Measurements from ENCODE around the gene LMX1B. TPM values are rescaled to one million over a fixed set of nuclear protein-coding genes. Genes with fewer than 3 reads are reported as not detected.

The LMX1B gene
- total RNA-seq, 2 donors from 2014 or later, result not detected

DNA sequence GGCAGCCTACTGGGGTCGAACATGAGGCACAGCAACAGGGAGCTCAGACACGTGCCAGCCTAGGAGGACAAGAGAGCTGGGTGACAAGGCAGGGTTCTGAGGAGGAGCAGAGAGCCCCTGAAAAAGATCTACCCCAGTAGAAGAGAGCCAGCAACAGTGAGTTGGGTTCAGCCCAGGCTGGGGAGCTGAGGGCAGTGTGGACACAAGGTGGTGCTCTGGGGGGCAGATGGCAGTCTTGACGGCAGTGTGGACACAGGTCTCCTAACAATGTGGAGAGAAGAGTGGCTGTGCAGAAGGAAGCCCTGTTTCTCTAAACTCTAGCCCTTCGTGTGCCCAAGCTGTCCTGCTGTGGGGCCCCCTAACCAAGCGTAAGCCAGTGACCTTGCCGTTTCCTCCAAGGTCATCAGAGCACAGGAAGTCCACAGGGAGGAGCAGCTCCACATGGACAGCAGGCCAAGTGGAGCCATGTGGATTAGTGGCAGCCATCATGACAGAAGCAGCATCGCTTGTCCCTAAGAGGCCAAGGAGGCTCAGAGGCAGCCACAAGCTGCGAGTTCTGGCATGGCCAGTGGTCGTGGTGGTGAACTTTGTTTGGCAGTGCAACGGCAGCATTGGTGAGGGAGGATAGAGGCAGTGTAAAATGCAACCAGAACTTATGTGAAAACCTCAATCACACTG, 25.1 kb upstream of the LMX1B start:
- Mint-ChIP-seq H3K4me3 (no peak overlapping the region), H3K36me3 (no peaks in the 10 kb centered on the region), H3K27me3 (peaks cover 40 to 44% of the 10 kb centered on the region in 2 donors), H3K9me3 (no peaks in the 10 kb centered on the region), H3K27ac (no peak overlapping the region), H3K4me1 (ENCODE audit: low read depth in 2 of 2) (no peaks in the 10 kb centered on the region)
- no peak for DNase-seq (ENCODE audit: low spot score)
- no peak for ATAC-seq

DNA sequence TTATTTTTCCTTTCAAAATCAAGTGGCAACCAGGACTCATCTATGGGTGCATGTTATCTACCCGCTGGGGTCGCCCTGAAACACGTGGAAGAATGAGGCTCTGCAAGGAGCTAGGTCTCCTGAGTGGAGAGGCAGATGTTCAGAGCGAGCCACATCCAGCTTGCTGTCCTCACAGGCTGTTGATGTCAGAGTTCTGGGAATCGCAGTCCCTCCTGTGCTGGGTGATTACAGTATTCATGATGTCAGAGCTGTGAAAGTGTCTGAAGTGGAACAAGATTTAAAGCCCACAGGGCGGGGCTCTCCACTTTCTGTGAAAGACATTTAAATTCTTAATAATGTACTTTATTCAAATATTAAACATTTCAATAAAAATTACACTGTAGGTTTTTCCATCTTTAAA, 24.4 kb upstream of the LMX1B start:
- Mint-ChIP-seq H3K27ac (no peak overlapping the region), H3K9me3 (no peaks in the 10 kb centered on the region), H3K4me3 (no peak overlapping the region), H3K36me3 (no peaks in the 10 kb centered on the region), H3K4me1 (ENCODE audit: low read depth in 2 of 2) (no peaks in the 10 kb centered on the region), H3K27me3 (peaks cover 47 to 48% of the 10 kb centered on the region in 2 donors)
- DNase-seq (ENCODE audit: low spot score) (no peak), ATAC-seq (no peak)

DNA sequence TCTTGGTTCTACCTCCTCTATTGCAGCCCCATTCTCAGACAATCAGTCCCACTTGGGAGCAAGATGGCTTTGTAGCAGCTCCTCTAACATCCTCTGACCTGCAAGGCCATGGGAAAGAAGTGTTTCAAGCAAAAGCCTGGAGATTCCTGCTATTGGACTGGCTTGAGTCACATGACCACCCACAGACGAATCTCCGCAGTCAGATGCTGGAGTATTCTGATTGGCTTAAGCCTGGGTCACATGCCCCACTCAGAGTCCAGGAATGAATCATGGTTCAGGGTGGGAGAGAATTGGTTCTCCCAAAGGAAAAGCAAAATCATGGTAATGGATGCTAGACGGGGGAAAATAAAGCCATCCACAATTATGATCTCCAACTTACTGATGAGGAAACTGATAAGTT, 22.6 kb upstream of the LMX1B start:
- H3K4me3 Mint-ChIP-seq, result no peak overlapping the region
- H3K9me3 Mint-ChIP-seq, result no peaks in the 10 kb centered on the region
- DNase-seq (ENCODE audit: low spot score) (no peak), ATAC-seq (no peak)
- no peaks in the 10 kb centered on the region for H3K4me1 Mint-ChIP-seq (ENCODE audit: low read depth in 2 of 2)
- H3K27me3 Mint-ChIP-seq, result peaks cover 38 to 46% of the 10 kb centered on the region in 2 donors
- no peaks in the 10 kb centered on the region for H3K36me3 Mint-ChIP-seq
- no peak overlapping the region for H3K27ac Mint-ChIP-seq

DNA sequence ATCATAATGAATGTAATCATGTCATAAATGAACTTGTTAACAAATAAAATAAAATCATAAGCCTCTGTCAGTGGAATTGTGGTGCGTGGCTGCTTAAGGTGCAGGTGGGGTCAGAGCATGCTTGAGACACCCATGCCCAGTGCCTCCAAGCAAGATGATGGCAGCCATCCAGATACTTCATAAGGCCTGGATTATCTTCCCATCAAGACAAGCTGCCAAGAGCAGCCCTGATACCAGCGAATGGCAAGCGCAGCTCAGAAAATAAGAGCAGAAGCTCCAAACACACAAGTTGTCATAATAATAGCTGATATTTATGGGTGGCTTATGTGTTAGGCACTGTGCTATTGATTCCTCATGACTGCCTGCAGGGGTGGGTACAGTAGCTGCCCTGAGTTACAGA, 21.8 kb upstream of the LMX1B start:
- Mint-ChIP-seq H3K27me3 (peaks cover 33 to 42% of the 10 kb centered on the region in 2 donors), H3K9me3 (no peaks in the 10 kb centered on the region), H3K36me3 (no peaks in the 10 kb centered on the region), H3K4me1 (ENCODE audit: low read depth in 2 of 2) (no peaks in the 10 kb centered on the region), H3K4me3 (no peak overlapping the region), H3K27ac (no peak overlapping the region)
- DNase-seq (ENCODE audit: low spot score) (no peak), ATAC-seq (no peak)

DNA sequence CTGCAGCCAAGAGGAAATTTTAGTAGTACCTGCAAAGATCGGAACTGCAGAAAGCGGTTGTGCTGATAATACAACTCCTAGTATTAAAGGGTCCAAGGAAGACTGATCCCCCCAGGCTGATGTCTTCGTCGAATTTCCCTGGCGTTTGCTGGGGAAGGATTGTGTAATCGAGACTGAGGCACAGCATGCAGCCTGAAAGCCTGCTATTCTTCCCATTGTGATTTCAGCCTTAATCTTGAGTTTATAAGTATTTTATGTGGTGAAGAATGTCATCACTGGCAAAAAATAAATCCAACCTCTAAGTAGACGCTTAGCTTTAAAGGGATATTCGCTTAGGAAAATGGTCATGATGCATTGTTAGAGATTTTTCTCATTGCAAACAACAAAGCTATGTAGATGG, 21.3 kb upstream of the LMX1B start:
- Mint-ChIP-seq H3K4me3 (no peak overlapping the region), H3K36me3 (no peaks in the 10 kb centered on the region), H3K27ac (no peak overlapping the region), H3K4me1 (ENCODE audit: low read depth in 2 of 2) (no peaks in the 10 kb centered on the region), H3K9me3 (no peaks in the 10 kb centered on the region), H3K27me3 (peaks cover 35 to 46% of the 10 kb centered on the region in 2 donors)
- no peak for ATAC-seq
- no peak for DNase-seq (ENCODE audit: low spot score)

DNA sequence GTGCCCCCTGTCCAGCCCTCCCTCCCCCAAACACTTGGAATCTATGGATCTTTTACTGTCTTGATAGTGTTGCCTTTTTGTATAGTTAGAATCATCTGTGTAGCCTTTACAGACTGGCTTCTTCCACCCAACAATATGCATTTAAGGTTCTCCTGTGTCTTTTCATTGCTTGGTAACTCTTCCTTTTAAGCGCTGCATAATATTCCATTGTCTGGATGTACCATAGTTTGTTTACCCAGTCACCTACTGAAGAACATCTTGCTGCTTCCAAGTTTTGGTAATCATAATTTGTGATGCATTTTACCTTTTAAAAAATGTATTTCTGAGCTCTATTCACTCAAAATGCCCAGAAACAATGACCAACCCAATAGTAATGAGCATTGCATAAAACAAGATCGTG, 17.7 kb upstream of the LMX1B start:
- Mint-ChIP-seq H3K27ac (no peak overlapping the region), H3K9me3 (no peaks in the 10 kb centered on the region), H3K27me3 (peaks cover 36 to 64% of the 10 kb centered on the region in 2 donors), H3K4me1 (ENCODE audit: low read depth in 2 of 2) (no peaks in the 10 kb centered on the region), H3K4me3 (no peak overlapping the region), H3K36me3 (no peaks in the 10 kb centered on the region)
- ATAC-seq (no peak), DNase-seq (ENCODE audit: low spot score) (no peak)

DNA sequence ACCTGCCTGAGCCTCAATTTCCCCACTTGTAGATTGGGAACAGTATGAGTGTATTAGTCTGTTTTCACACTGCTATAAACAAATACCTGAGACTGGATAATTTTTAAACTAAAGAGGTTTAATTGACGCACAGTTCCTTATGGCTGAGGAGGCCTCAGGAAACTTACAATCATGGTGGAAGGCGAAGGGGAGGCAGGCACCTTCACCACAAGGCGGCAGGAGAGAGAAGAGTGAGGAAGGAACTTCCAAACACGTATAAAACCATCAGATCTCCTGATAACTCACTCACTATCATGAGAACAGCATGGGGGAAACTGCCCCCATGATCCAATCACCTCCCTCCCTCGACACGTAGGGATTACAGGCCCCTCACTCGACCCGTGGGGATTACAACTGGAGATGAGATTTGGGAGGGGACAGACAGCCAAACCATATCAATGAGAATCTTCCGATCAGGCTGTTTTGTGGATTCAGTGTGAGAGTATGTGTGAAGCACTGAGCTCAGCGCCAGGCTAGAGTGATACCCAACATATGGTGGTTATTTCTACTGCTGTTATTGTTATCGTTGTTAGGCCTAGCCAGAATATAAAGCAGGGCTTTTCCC, 14.6 kb upstream of the LMX1B start:
- H3K4me1 Mint-ChIP-seq (ENCODE audit: low read depth in 2 of 2), result no peaks in the 10 kb centered on the region
- H3K27ac Mint-ChIP-seq, result no peak overlapping the region
- H3K36me3 Mint-ChIP-seq, result no peaks in the 10 kb centered on the region
- H3K9me3 Mint-ChIP-seq, result no peaks in the 10 kb centered on the region
- H3K27me3 Mint-ChIP-seq, result peaks cover 32 to 58% of the 10 kb centered on the region in 2 donors
- DNase-seq (ENCODE audit: low spot score) (no peak), ATAC-seq (no peak)
- H3K4me3 Mint-ChIP-seq, result no peak overlapping the region

DNA sequence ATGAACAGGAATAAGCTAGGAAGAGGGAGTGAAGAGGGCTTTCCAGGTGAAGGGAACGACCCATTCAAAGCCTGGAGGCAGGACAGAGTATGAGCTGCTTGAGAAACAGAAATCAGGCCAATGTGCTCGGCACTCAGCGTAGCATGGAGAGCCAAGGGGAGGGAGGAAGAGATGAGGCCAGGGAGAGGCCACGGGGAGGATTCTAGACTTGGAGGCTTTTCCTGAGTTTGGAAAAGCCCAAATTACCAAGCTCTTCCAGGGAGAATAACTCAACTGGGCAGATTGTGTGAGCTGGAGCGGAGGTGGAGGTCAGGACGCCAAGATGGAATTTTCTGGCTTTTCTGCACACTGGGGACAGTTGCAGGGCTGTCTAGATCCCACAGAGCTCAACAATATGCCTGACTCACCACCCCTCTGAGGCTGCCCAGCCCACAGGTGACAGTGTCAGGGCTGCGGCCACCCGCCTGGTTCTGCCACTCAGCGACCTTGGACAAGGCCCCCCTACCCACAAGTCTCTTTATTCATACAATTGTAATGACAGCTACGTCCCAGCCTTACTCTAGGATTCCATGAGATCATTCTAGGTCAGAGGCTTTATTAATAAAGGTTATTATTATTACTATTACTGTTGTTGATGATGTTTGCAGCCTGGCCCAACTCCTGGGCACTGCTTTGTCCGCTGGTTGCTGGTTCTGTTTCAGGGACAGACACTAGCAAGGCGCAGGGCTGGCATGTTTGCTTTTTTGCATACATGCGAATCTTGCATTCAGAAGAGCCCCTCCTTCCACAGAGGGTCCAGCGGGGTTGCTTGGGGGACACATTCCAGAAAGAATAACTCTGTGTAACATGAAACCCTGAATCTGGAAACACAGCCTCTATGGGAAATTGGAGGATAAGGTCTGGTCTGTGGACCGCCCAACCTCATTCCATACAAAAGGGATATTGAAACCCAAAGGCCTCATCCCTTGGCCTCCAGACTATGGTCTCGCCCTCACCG, 9.4 kb upstream of the LMX1B start:
- Mint-ChIP-seq H3K36me3 (no peaks in the 10 kb centered on the region), H3K27me3 (peaks cover 35% of the 10 kb centered on the region in 2 donors), H3K4me3 (no peak overlapping the region), H3K4me1 (ENCODE audit: low read depth in 2 of 2) (no peaks in the 10 kb centered on the region), H3K9me3 (no peaks in the 10 kb centered on the region), H3K27ac (no peak overlapping the region)
- DNase-seq (ENCODE audit: low spot score), result no peak
- no peak for ATAC-seq

DNA sequence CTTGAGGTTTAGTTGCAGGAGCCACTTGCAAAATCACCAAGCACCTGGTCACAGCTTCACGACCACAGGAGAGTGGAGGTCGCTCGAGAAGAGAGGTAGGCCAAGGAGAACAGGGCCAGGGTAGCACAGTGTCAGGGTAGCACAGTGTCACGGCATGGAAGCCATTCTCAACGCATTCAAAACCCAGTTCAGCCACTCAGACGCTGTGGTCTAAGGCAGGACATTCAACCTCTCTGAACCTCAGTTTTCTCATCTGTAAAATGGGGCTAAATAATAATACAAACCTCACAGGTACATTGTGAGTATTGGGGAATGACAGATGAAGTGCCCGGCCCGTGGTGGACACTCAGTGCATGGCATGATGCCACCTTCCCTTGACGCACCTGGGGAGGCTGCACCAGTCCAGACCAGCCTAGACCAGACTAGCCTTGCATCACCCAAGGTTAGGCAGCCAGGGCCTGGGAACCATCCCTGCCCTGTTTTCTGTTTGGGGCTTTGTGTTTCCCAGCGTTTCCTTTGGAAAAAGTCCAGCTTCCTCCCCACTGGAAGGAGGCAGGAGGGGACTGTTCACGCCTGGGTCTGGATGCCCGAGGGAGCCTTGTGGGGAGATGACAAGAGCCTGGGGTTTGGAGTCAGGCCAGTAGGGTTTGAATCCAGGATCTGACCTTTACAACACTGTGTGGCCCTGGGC, 7.8 kb upstream of the LMX1B start:
- ATAC-seq (no peak), DNase-seq (ENCODE audit: low spot score) (no peak)
- H3K27ac Mint-ChIP-seq, result no peak overlapping the region
- no peaks in the 10 kb centered on the region for H3K4me1 Mint-ChIP-seq (ENCODE audit: low read depth in 2 of 2)
- peaks cover 27 to 32% of the 10 kb centered on the region in 2 donors for H3K27me3 Mint-ChIP-seq
- H3K9me3 Mint-ChIP-seq, result no peaks in the 10 kb centered on the region
- no peaks in the 10 kb centered on the region for H3K36me3 Mint-ChIP-seq
- H3K4me3 Mint-ChIP-seq, result no peak overlapping the region

DNA sequence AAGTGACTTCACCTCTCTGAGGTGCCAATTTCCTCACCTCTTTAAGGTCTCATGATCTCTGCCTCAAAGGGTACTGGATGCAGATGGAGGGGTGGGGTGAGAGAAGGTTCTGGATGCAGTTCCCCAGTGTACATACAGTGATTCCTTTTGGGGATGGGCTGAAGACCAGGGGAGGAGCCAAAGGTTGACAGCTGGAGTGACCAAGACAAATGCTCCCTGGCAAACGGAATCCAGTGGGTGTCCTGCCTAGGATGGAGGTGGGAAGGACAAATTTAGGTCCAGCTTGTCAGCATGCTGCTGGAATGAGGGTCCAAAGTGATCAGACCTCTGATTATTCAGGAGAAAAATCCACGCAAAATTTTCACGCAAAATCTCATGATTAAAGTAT, 7.3 kb upstream of the LMX1B start:
- no peak for ATAC-seq
- Mint-ChIP-seq H3K27ac (no peak overlapping the region), H3K36me3 (no peaks in the 10 kb centered on the region), H3K4me3 (no peak overlapping the region), H3K9me3 (no peaks in the 10 kb centered on the region), H3K4me1 (ENCODE audit: low read depth in 2 of 2) (peaks cover 4 to 5% of the 10 kb centered on the region in 2 donors), H3K27me3 (peaks cover 28 to 34% of the 10 kb centered on the region in 2 donors)
- no peak for DNase-seq (ENCODE audit: low spot score)

DNA sequence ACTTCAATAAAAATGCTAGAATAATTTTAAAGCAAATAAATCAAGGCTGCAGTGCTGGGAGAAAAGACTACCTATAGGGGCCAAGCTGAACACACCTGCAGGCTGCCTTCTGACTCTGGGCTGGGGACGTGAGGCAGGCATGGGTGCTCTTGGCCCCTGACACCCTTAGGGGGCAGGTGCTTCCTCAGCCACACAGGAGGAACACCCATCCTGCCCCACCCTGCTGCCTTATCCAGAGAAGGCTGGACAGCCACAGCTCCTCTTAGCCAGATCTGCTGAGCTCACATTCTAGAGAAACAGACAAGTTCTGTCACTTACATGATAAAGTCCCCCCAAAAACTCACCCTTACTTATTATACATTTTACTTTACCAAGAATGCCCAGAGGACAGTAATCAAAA, 6.6 kb upstream of the LMX1B start:
- no peak overlapping the region for H3K27ac Mint-ChIP-seq
- H3K36me3 Mint-ChIP-seq, result peaks cover 5% of the 10 kb centered on the region
- peaks cover 30 to 37% of the 10 kb centered on the region in 2 donors for H3K27me3 Mint-ChIP-seq
- DNase-seq (ENCODE audit: low spot score) (no peak), ATAC-seq (no peak)
- H3K4me3 Mint-ChIP-seq, result no peak overlapping the region
- no peaks in the 10 kb centered on the region for H3K9me3 Mint-ChIP-seq
- H3K4me1 Mint-ChIP-seq (ENCODE audit: low read depth in 2 of 2), result peaks cover 8 to 10% of the 10 kb centered on the region in 2 donors

DNA sequence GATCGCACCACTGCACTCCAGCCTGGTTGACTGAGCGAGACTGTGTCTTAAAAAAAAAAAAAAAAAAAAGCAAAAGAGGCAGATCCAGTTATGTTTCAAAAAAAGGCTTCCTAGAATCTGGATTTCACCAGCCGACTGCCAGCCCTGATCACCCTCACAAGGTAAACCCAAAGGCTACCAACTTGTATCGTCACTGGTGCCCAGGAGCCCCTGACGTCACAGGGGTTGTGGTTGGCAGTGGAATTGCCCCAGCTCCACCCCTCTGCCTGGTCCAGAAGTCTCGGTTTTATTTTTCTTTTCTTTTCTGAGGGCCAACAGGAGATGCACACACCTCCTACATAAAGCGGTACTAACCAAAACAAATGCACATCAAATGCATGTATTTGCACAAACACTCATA, 6.0 kb upstream of the LMX1B start:
- peaks cover 33 to 37% of the 10 kb centered on the region in 2 donors for H3K27me3 Mint-ChIP-seq
- no peak for DNase-seq (ENCODE audit: low spot score)
- H3K27ac Mint-ChIP-seq, result no peak overlapping the region
- H3K4me3 Mint-ChIP-seq, result no peak overlapping the region
- peaks cover 6% of the 10 kb centered on the region for H3K36me3 Mint-ChIP-seq
- no peaks in the 10 kb centered on the region for H3K9me3 Mint-ChIP-seq
- H3K4me1 Mint-ChIP-seq (ENCODE audit: low read depth in 2 of 2), result peaks cover 9 to 11% of the 10 kb centered on the region in 2 donors
- ATAC-seq, result no peak

DNA sequence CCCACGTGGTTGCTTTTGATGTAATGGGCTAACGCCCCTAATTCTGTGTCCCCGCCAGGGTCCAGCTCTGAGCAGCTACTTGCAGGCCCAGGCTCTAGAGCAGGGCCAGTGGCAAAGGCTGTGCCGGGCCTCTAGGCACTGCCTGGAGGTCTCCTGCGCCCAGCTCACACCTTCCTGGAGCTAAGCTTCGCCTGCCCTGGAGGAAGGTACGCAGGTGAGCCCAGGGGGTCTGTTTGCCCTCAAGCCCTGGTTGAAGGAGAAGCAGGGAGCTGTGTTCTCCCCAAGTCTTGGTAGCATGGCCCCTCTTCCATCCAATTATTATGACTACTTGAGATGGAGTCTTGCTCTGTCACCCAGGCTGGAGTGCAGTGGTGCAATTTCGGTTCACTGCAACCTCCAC, 5.2 kb upstream of the LMX1B start:
- Mint-ChIP-seq H3K4me3 (no peak overlapping the region), H3K9me3 (no peaks in the 10 kb centered on the region), H3K36me3 (peaks cover 6% of the 10 kb centered on the region), H3K4me1 (ENCODE audit: low read depth in 2 of 2) (peaks cover 9 to 11% of the 10 kb centered on the region in 2 donors), H3K27me3 (peaks cover 32 to 36% of the 10 kb centered on the region in 2 donors), H3K27ac (no peak overlapping the region)
- DNase-seq (ENCODE audit: low spot score) (no peak), ATAC-seq (no peak)
